Vagina (tissue), 2 donors: ENCODE data around the gene MFSD2A. TPM values are rescaled to one million over a fixed set of nuclear protein-coding genes. Genes with fewer than 3 reads are reported as not detected.

ENCODE experiments used
- DNase-seq, 2 donors: peaks; one replicate each; pipeline ENCODE4 v3.0.0-alpha.2; 2017; ENCODE audit errors: extremely low spot score in 2 of 2
- H3K27ac ChIP-seq: fragments of 200-600 bp; sonication (generic); one replicate; pipeline ENCODE4 v1.5.1; 2019
- H3K27me3 ChIP-seq: fragments of 200-600 bp; sonication (generic); one replicate; pipeline ENCODE4 v1.5.1; 2019
- H3K36me3 ChIP-seq, 2 donors: fragments of 200-600 bp; sonication (generic); one replicate each; pipeline ENCODE4 v1.5.1; 2017 to 2019
- H3K4me1 ChIP-seq: fragments of 200-600 bp; sonication (generic); one replicate; pipeline ENCODE4 v1.5.1; 2019
- H3K4me3 ChIP-seq, 2 donors: fragments of 200-600 bp; sonication (generic); 1 replicate in 1 of 2; 2 replicates in 1 of 2; pipeline ENCODE4 v1.5.1; 2016 to 2019
- H3K9me3 ChIP-seq: fragments of 200-600 bp; sonication (generic); one replicate; pipeline ENCODE4 v1.5.1; 2019
- POLR2A ChIP-seq, 2 donors: fragments of 450-650 bp; IDR thresholded peaks; one replicate each; pipeline ENCODE4 v1.6.1; 2017; ENCODE audit warnings: antibody characterized with exemption in 2 of 2, mild to moderate bottlenecking in 2 of 2, moderate library complexity in 2 of 2
- POLR2AphosphoS5 ChIP-seq, 2 donors: sonication (generic); formaldehyde crosslinking; IDR thresholded peaks; one replicate each; pipeline ENCODE4 v1.9.0; 2017; ENCODE audit warnings: antibody characterized with exemption in 2 of 2, mild to moderate bottlenecking in 2 of 2, low read depth in 1 of 2; ENCODE audit not compliant: insufficient read depth in 1 of 2
- intact Hi-C: fragments of 100-400 bp; cut with DNase I; formaldehyde crosslinking; loops from one replicate; pipeline ENCODE4 v1.15.1; 2023
- small RNA-seq: library from RNA; depleted of rRNA; stranded (forward); fragments of <200 nt; gene quantifications from one replicate; pipeline ENCODE3, GENCODE V24; 2016
- total RNA-seq: library from RNA; depleted of rRNA; stranded (reverse); fragments of >200 nt; gene quantifications from one replicate; pipeline ENCODE4 v1.2.3, GENCODE V29; 2016
- TF ChIP-seq, protein P1 (sequence below), 3 experiments: fragments of 450-650 bp in 2 of 3; fragments of 200-600 bp in 1 of 3; sonication (generic) in 1 of 3; IDR thresholded peaks; one replicate each; pipeline ENCODE4 v1.5.1; 2017 to 2019; ENCODE audit warnings: antibody characterized with exemption in 3 of 3, mild to moderate bottlenecking in 2 of 3, moderate library complexity in 2 of 3

Gene MFSD2A
- total RNA-seq, 1 donor from 2014 or later = 56.0 TPM

DNA sequence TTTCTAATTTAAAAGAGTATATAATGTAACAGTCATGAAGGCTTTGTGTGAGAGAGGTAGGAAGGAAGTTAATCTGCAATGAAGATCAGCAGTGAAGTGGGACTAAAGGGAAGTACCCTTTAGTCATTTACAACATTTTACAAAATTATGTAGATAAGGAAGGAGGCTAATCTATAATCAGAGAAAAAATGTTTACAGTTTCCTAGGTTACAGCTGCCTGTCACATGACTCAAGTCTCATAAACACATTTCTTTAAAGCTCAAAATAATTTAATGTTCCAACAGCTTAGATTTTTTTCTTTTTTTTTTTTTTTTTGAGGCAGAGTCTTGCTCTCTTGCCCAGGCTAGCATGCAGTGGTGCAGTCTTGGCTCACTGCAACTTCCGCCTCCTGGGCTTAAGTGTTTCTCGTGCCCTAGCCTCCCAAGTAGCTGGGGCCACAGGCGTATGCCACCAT lies 59.3 kb downstream of the MFSD2A start:
- TF ChIP-seq POLR2AphosphoS5 (IDR thresholded peaks at IDR 0.05; ENCODE audit: insufficient read depth in 1 of 2, low read depth in 1 of 2) (no peak), POLR2A (IDR thresholded peaks at IDR 0.05) (no peak)
- TF ChIP-seq, protein P1, sequence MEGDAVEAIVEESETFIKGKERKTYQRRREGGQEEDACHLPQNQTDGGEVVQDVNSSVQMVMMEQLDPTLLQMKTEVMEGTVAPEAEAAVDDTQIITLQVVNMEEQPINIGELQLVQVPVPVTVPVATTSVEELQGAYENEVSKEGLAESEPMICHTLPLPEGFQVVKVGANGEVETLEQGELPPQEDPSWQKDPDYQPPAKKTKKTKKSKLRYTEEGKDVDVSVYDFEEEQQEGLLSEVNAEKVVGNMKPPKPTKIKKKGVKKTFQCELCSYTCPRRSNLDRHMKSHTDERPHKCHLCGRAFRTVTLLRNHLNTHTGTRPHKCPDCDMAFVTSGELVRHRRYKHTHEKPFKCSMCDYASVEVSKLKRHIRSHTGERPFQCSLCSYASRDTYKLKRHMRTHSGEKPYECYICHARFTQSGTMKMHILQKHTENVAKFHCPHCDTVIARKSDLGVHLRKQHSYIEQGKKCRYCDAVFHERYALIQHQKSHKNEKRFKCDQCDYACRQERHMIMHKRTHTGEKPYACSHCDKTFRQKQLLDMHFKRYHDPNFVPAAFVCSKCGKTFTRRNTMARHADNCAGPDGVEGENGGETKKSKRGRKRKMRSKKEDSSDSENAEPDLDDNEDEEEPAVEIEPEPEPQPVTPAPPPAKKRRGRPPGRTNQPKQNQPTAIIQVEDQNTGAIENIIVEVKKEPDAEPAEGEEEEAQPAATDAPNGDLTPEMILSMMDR (IDR thresholded peaks at IDR 0.05) = no peak
- H3K27ac ChIP-seq = no peak overlapping the region
- H3K4me1 ChIP-seq = no peaks in the 10 kb centered on the region
- no peaks in the 10 kb centered on the region for H3K27me3 ChIP-seq
- no peak for DNase-seq
- no peaks in the 10 kb centered on the region for H3K36me3 ChIP-seq
- H3K9me3 ChIP-seq = no peaks in the 10 kb centered on the region
- intact Hi-C loops = no loop called here
- H3K4me3 ChIP-seq = no peak overlapping the region

DNA sequence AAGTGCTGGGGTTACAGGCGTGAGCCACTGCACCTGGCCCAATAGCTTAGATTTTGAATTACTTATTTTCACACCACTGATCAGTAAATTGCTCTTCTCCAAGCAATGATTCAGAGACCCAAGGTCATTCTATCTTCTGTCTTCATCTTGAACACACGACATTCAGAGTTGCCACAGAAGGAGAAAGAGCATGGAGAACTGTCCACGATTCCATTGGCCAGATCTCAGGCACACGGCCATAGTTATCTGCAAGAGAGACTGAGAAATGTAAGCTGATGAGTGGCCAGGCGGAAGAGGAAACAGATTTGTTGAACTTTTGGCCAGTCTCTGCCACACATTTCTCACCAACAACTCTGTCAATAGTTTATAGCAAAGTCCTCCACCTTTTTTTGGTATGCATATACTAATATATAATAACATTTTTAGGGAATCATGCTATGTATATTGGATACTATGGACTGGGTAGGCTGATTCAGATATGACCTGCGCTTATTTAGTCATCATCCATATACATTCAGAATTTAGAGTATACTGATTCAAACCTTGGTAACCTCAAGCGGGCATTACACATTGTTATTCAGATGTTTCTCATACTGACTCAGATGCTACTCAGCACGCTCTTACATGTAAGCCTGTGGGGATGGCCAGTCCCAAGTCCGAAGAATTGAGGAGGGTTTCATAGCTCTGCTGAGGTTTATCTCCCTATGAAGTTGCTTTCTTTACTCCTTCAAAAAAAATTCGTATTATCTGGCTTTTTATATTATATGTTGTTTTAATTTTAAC lies 60.1 kb downstream of the MFSD2A start:
- Histone ChIP-seq H3K27me3 (no peaks in the 10 kb centered on the region), H3K4me1 (no peaks in the 10 kb centered on the region), H3K36me3 (no peaks in the 10 kb centered on the region), H3K9me3 (no peaks in the 10 kb centered on the region), H3K27ac (no peak overlapping the region), H3K4me3 (no peak overlapping the region)
- DNase-seq = no peak
- intact Hi-C loops = no loop called here
- TF ChIP-seq POLR2A (IDR thresholded peaks at IDR 0.05) (no peak), POLR2AphosphoS5 (IDR thresholded peaks at IDR 0.05; ENCODE audit: insufficient read depth in 1 of 2, low read depth in 1 of 2) (peak in 1 of 2 donors; percentile 29)

DNA sequence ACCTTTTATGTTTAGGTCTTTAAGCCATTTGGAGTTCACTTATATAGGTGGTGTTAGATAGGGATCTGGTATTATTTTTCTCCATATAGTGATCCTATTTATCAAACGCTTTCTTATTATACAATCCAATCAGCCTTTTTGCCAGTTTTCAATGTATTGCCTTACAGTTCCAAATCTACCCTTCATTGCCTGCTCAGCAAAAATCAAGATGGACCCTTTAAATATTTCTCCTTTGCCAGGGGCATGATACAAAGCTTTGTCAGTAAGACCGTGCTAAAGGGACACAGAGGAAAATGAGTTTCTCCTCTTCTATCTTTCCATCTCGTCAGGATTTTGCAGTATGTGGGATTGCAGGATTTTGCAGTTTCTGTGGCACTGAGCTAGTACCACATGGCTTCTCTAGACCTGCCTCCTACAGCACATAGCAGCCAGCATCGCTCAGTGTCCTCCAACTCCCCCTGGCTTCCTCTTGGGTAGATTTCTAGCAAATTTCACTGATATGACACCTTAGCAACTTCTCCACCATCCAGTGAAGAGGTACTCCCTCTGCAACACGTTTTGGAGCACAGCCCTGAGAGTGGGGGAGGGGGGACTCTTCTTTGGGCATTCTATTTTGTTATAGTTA lies 63.1 kb downstream of the MFSD2A start:
- Histone ChIP-seq H3K4me1 (no peaks in the 10 kb centered on the region), H3K27ac (no peak overlapping the region), H3K4me3 (no peak overlapping the region), H3K36me3 (no peaks in the 10 kb centered on the region), H3K9me3 (no peaks in the 10 kb centered on the region), H3K27me3 (no peaks in the 10 kb centered on the region)
- no peak for DNase-seq
- TF ChIP-seq, protein P1 (IDR thresholded peaks at IDR 0.05) = no peak
- TF ChIP-seq POLR2AphosphoS5 (IDR thresholded peaks at IDR 0.05; ENCODE audit: insufficient read depth in 1 of 2, low read depth in 1 of 2) = no peak
- TF ChIP-seq POLR2A (IDR thresholded peaks at IDR 0.05) = no peak
- intact Hi-C loops = no loop called here

Small RNA genes within 50 kb of the gene (small RNA-seq; reads per million reads assigned to genes)
- gene RF00019 = not detected

Other genes with a start within 250 kb of the MFSD2A start
- 32.4 TPM for gene PPIE, start 216.3 kb upstream of the MFSD2A start, total RNA-seq
- not detected for gene OXCT2, start 183.8 kb upstream of the MFSD2A start, total RNA-seq
- gene BMP8B, start 166.3 kb upstream of the MFSD2A start, total RNA-seq = 0.98 TPM
- gene TRIT1, start 71.6 kb upstream of the MFSD2A start, total RNA-seq = 16.7 TPM
- gene MYCL, start 53.2 kb upstream of the MFSD2A start, total RNA-seq = 17.2 TPM
- 206 TPM for gene CAP1, start 85.6 kb downstream of the MFSD2A start, total RNA-seq
- gene PPT1, start 142.1 kb downstream of the MFSD2A start, total RNA-seq = 58.7 TPM
- gene RLF, start 206.2 kb downstream of the MFSD2A start, total RNA-seq = 16.9 TPM